CD4-positive, alpha-beta memory T cell (primary cell): Measurements from ENCODE around the gene FN1. TPM values are rescaled to one million over a fixed set of nuclear protein-coding genes. Genes with fewer than 3 reads are reported as not detected.
"Not testable (repeated sequence)": the region's sequence is repeated elsewhere in the genome, so short reads cannot be mapped to it uniquely, and the experiment has no call there.

Source experiments
- CTCF ChIA-PET: fragments of 350-600 bp; sonication (Branson Sonifier 250); formaldehyde crosslinking; loops from one replicate; lab custom pipeline; 2021; ENCODE audit warnings: inconsistent platforms; ENCODE audit not compliant: partially characterized antibody; lab: Charles Lee
- POLR2A ChIA-PET: fragments of 350-600 bp; sonication (Branson Sonifier 250); formaldehyde crosslinking; loops from one replicate; lab custom pipeline; 2021; ENCODE audit not compliant: partially characterized antibody; lab: Charles Lee
- DNase-seq, 5 donors: peaks; one replicate each; pipeline versions ENCODE4 v3.0.0 to v3.0.0-alpha.2; 2020 to 2022; ENCODE audit warnings: mixed read lengths in 1 of 5
- H3K27ac ChIP-seq: one replicate; pipeline ENCODE4 v1.7.0; 2013; ENCODE audit warnings: low read depth, low read length
- H3K27me3 ChIP-seq: 2 replicates; pipeline ENCODE4 v1.7.0; 2013; ENCODE audit warnings: mild to moderate bottlenecking, low read length, moderate library complexity; ENCODE audit not compliant: insufficient read depth
- H3K36me3 ChIP-seq: 2 replicates; pipeline ENCODE4 v1.7.0; 2013; ENCODE audit warnings: mild to moderate bottlenecking, low read length, moderate library complexity; ENCODE audit not compliant: insufficient read depth
- H3K4me1 ChIP-seq: 2 replicates; pipeline ENCODE4 v1.7.0; 2013; ENCODE audit warnings: mild to moderate bottlenecking, low read length, moderate library complexity; ENCODE audit not compliant: insufficient read depth
- H3K4me3 ChIP-seq, 2 donors: one replicate each; pipeline ENCODE4 v1.7.0; 2013; ENCODE audit warnings: low read length in 2 of 2, mild to moderate bottlenecking in 1 of 2
- H3K9me3 ChIP-seq, 2 donors: one replicate each; pipeline ENCODE4 v1.7.0; 2013; ENCODE audit warnings: low read length in 2 of 2, control low read depth in 1 of 2; ENCODE audit not compliant: control insufficient read depth in 1 of 2
- H3K27ac Mint-ChIP-seq, 7 donors: one replicate each; pipeline ENCODE4 v1.8.0; 2020 to 2021; ENCODE audit warnings: mixed read lengths in 7 of 7, mild to moderate bottlenecking in 6 of 7, inconsistent platforms in 3 of 7, moderate library complexity in 3 of 7
- H3K27me3 Mint-ChIP-seq, 2 donors: one replicate each; pipeline ENCODE4 v1.8.0; 2020 to 2021; ENCODE audit warnings: mixed read lengths in 2 of 2
- H3K36me3 Mint-ChIP-seq, 2 donors: one replicate each; pipeline ENCODE4 v1.8.0; 2020 to 2021; ENCODE audit warnings: mixed read lengths in 2 of 2, inconsistent platforms in 1 of 2, mild to moderate bottlenecking in 1 of 2
- H3K4me1 Mint-ChIP-seq, 4 donors: one replicate each; pipeline ENCODE4 v1.8.0; 2020 to 2021; ENCODE audit warnings: mixed read lengths in 4 of 4, mild to moderate bottlenecking in 1 of 4
- H3K4me3 Mint-ChIP-seq, 8 donors: one replicate each; pipeline ENCODE4 v1.8.0; 2020 to 2021; ENCODE audit warnings: mixed read lengths in 8 of 8, mild to moderate bottlenecking in 7 of 8, moderate library complexity in 6 of 8, inconsistent platforms in 3 of 8
- H3K9me3 Mint-ChIP-seq, 8 donors: one replicate each; pipeline ENCODE4 v1.8.0; 2020 to 2021; ENCODE audit warnings: mixed read lengths in 8 of 8, mild to moderate bottlenecking in 5 of 8, inconsistent platforms in 3 of 8, moderate library complexity in 1 of 8
- intact Hi-C: fragments of 100-400 bp; cut with micrococcal nuclease; formaldehyde crosslinking; loops from one replicate; pipeline ENCODE4 v1.15.1; 2023
- polyA plus RNA-seq, 2 donors: library from polyadenylated mRNA; unstranded; fragments of 300-500 nt; fragmentation: Illumina TruSeq; gene quantifications; one replicate each; pipeline ENCODE4 v1.2.3, GENCODE V29; 2021
- total RNA-seq, 2 experiments: library from RNA; stranded (reverse); gene quantifications; one replicate each; pipeline ENCODE4 v1.2.3, GENCODE V29; 2021

The FN1 gene
- total and polyA plus RNA-seq, 4 experiments from 2014 or later, result 0.38 to 1.2 TPM; not detected in 2

DNA sequence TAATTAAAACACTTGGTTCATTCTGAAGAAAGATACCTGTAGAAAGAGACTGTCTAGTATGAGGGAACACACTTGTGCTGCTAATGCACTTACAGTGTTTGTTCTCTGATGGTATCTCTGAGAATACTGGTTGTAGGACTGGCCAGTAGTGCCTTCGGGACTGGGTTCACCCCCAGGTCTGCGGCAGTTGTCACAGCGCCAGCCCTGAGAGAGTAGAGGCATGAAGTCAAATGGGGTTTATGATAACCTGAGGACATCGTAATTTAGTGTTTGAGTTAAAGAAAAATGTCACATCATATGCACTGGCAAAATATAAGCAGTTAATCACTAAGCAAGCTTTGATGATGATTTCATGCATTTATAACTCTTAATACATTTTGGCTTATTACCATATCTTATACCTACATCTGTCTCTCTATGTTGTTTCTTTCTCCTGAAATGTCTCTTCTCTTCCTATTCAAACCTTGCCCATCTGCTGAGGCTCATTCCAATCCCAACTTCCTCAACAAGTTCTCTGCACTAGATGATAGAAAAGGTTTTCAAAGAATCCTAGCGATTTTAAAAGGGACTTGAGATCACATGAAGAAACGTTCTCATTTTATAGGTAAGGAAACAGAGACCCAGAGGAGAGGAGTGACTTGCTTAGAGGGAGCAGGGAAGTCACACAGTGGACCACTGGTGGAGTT is 73.8 kb downstream of the FN1 start:
- H3K4me3 ChIP-seq, result no peak overlapping the region
- H3K27ac Mint-ChIP-seq, result no peak overlapping the region
- H3K27me3 Mint-ChIP-seq, result no peaks in the 10 kb centered on the region
- H3K36me3 Mint-ChIP-seq, result peaks cover 39 to 62% of the 10 kb centered on the region in 2 donors
- H3K4me3 Mint-ChIP-seq, result no peak overlapping the region
- H3K9me3 ChIP-seq, result no peaks in the 10 kb centered on the region
- CTCF ChIA-PET, result no interaction called here
- no peak for DNase-seq
- POLR2A ChIA-PET, result no interaction called here
- no peaks in the 10 kb centered on the region for H3K36me3 ChIP-seq
- no peak overlapping the region for H3K27ac ChIP-seq
- no peaks in the 10 kb centered on the region for H3K4me1 ChIP-seq
- peaks cover 0 to 2% (median 0%) of the 10 kb centered on the region in 8 donors for H3K9me3 Mint-ChIP-seq
- no peaks in the 10 kb centered on the region for H3K27me3 ChIP-seq
- H3K4me1 Mint-ChIP-seq, result no peaks in the 10 kb centered on the region
- intact Hi-C loops, result no loop called here

DNA sequence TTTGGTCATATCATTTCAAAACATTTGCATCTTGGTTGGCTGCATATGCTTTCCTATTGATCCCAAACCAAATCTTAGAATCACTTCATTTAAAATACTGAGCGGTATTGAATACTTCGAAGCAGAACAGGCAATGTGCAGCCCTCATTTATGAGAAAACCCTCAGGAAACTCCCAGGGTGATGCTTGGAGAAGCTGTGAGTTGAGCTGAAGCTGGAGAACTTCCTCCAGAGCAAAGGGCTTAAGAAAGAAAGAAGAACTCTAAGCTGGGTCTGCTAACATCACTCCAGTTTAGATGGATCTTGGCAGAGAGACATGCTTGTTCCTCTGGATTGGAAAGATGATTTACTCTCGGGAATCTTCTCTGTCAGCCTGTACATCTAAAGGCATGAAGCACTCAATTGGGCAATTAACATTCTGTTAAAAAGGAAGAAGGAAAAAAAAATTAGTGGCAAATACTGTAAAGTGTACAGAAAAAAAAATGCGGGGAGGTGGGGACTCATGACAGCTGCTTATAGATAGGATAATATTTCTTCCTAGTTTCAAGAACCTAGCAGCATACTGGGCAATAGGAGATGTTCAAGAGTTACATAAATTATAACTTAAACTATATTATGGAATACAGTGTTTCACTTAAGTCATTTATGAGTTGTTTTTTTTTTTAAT is 74.5 kb downstream of the FN1 start:
- peaks cover 0 to 2% (median 0%) of the 10 kb centered on the region in 8 donors for H3K9me3 Mint-ChIP-seq
- no peak overlapping the region for H3K4me3 Mint-ChIP-seq

DNA sequence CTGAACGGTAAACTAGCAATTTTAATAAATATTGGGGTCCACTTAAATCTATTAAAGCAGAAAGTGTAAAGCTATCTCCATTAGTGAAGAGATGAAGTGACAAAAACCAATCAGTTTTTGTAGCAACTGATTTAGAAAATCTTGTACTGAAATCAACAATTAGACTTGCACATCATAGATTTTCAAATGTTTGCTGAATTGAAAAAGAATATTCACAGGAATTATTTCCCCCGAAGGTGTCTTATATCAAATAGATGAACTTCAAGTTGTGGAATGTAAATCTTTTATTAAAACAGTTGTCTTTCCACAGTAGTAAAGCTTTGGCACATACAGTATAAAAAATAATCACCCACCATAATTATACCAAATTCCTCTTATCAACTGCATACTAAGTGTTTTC is 75.3 kb downstream of the FN1 start:
- Histone ChIP-seq H3K27me3 (no peaks in the 10 kb centered on the region), H3K9me3 (no peaks in the 10 kb centered on the region), H3K36me3 (no peaks in the 10 kb centered on the region), H3K4me1 (no peaks in the 10 kb centered on the region), H3K4me3 (no peak overlapping the region), H3K27ac (no peak overlapping the region)
- intact Hi-C loops, result no loop called here
- POLR2A ChIA-PET, result no interaction called here
- Mint-ChIP-seq H3K36me3 (peaks cover 37 to 56% of the 10 kb centered on the region in 2 donors), H3K27ac (no peak overlapping the region), H3K9me3 (peaks cover 0 to 2% (median 0%) of the 10 kb centered on the region in 8 donors), H3K4me3 (no peak overlapping the region), H3K27me3 (no peaks in the 10 kb centered on the region), H3K4me1 (no peaks in the 10 kb centered on the region)
- no peak for DNase-seq
- CTCF ChIA-PET, result interaction anchor here (1.4 kb wide), 1 partner anchor 19 kb away, joined by 3 read pairs; no protein-coding TSS in a partner anchor

More for the DNA sequence above, 74.5 kb downstream of the FN1 start:
- Histone ChIP-seq H3K9me3 (no peaks in the 10 kb centered on the region), H3K27ac (no peak overlapping the region), H3K4me1 (no peaks in the 10 kb centered on the region), H3K36me3 (no peaks in the 10 kb centered on the region), H3K4me3 (no peak overlapping the region), H3K27me3 (no peaks in the 10 kb centered on the region)
- Mint-ChIP-seq H3K27ac (no peak overlapping the region), H3K27me3 (no peaks in the 10 kb centered on the region), H3K36me3 (peaks cover 39 to 58% of the 10 kb centered on the region in 2 donors), H3K4me1 (no peaks in the 10 kb centered on the region)
- POLR2A ChIA-PET, result no interaction called here
- no peak for DNase-seq
- intact Hi-C loops, result no loop called here
- CTCF ChIA-PET, result no interaction called here

DNA sequence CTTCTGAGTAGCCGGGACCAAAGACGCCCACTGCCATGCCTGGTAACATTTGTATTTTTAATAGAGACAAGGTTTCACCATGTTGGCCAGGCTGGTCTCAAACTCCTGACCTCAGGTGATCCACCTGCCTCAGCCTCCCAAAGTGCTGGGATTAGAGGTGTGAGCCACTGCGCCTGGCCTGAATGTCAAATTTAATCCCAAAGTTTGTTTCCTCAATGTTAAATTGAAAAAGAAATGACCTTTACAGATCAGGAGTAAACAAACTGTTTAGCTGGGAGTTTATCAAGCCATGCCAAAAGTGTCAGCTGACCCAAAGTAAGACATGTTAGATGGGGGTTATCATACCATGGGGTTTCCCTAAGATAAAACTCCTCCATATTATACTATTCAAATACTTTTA is 75.8 kb downstream of the FN1 start:
- H3K27me3 Mint-ChIP-seq, H3K4me3 ChIP-seq, H3K4me1 ChIP-seq, POLR2A ChIA-PET, intact Hi-C loops, H3K4me1 Mint-ChIP-seq, H3K4me3 Mint-ChIP-seq, H3K9me3 ChIP-seq, H3K9me3 Mint-ChIP-seq, H3K27me3 ChIP-seq, H3K27ac Mint-ChIP-seq, H3K36me3 ChIP-seq, H3K27ac ChIP-seq, DNase-seq: not testable (repeated sequence)
- CTCF ChIA-PET, result interaction anchor here (1.4 kb wide), 1 partner anchor 18 kb away, joined by 3 read pairs; no protein-coding TSS in a partner anchor
- peaks cover 37 to 55% of the 10 kb centered on the region in 2 donors for H3K36me3 Mint-ChIP-seq

DNA sequence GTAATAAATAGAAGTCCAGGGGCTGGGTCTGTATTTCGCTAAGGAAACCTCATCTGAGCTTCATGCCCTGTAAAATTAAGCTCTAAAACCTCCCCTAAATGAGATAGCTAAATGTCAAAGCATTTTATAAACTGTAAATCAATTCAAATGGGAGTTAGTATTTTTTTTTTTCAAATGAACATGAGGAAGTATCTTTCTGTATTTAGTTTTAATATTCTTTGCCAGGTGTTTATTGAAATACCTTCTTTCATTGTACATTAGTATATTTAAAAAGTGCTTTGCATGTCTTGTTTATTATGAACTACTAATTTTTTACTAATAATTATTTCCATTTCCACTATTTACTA is 76.3 kb downstream of the FN1 start:
- no peaks in the 10 kb centered on the region for H3K27me3 Mint-ChIP-seq
- peaks cover 36 to 53% of the 10 kb centered on the region in 2 donors for H3K36me3 Mint-ChIP-seq
- no peaks in the 10 kb centered on the region for H3K9me3 Mint-ChIP-seq
- H3K27ac Mint-ChIP-seq, result no peak overlapping the region
- intact Hi-C loops, result no loop called here
- H3K4me1 ChIP-seq, result no peaks in the 10 kb centered on the region
- H3K36me3 ChIP-seq, result no peaks in the 10 kb centered on the region
- no peaks in the 10 kb centered on the region for H3K9me3 ChIP-seq
- DNase-seq, result no peak
- CTCF ChIA-PET, result interaction anchor here (1.4 kb wide), 1 partner anchor 18 kb away, joined by 3 read pairs; no protein-coding TSS in a partner anchor
- POLR2A ChIA-PET, result no interaction called here
- H3K4me1 Mint-ChIP-seq, result no peaks in the 10 kb centered on the region
- H3K27me3 ChIP-seq, result no peaks in the 10 kb centered on the region
- no peak overlapping the region for H3K4me3 Mint-ChIP-seq
- no peak overlapping the region for H3K27ac ChIP-seq
- H3K4me3 ChIP-seq, result no peak overlapping the region

GRCh38 chr2:215358891-215359575 is 76.8 kb downstream of the FN1 start:
- intact Hi-C loops, result no loop called here
- Mint-ChIP-seq H3K27ac (no peak overlapping the region), H3K9me3 (no peaks in the 10 kb centered on the region), H3K36me3 (peaks cover 34 to 48% of the 10 kb centered on the region in 2 donors), H3K4me3 (no peak overlapping the region), H3K27me3 (no peaks in the 10 kb centered on the region), H3K4me1 (no peaks in the 10 kb centered on the region)
- H3K36me3 ChIP-seq, result no peaks in the 10 kb centered on the region
- ChIA-PET CTCF (interaction anchor here (1.4 kb wide), 1 partner anchor 17 kb away, joined by 3 read pairs; no protein-coding TSS in a partner anchor), POLR2A (no interaction called here)
- no peak for DNase-seq
- H3K27me3 ChIP-seq, result no peaks in the 10 kb centered on the region
- H3K4me3 ChIP-seq, result no peak overlapping the region
- H3K27ac ChIP-seq, result no peak overlapping the region
- H3K9me3 ChIP-seq, result no peaks in the 10 kb centered on the region
- no peaks in the 10 kb centered on the region for H3K4me1 ChIP-seq

DNA sequence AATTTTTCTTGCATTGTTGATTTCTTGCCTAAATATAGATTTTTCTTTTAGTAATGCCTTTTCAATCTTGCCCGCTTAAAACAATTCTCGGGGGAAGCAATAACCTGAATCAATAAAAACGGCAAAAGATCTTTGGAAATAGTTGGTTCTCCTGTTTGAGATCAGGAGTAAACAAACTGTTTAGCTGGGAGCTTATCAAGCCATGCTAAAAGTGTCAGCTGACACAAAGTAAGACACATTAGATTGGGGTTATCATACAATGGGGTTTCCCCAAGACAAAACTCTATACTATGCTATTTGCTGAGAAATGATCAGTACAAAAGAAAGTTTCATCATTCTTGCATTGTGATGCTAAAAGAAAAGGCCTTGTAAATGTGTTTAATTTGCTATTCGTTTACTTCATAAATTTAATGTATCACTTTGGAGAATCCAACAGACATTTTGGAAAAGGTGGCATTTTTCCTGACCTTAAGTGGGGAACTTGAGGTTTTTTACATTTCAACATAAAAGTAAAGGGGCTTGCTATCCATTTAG is 77.5 kb downstream of the FN1 start:
- H3K9me3 ChIP-seq, result no peaks in the 10 kb centered on the region
- POLR2A ChIA-PET, result no interaction called here
- intact Hi-C loops, result no loop called here
- no peaks in the 10 kb centered on the region for H3K36me3 ChIP-seq
- Mint-ChIP-seq H3K4me1 (peaks cover 0 to under 1% (median 0%) of the 10 kb centered on the region in 4 donors), H3K27ac (no peak overlapping the region), H3K4me3 (no peak overlapping the region), H3K27me3 (no peaks in the 10 kb centered on the region), H3K36me3 (peaks cover 27 to 41% of the 10 kb centered on the region in 2 donors), H3K9me3 (no peaks in the 10 kb centered on the region)
- no peaks in the 10 kb centered on the region for H3K27me3 ChIP-seq
- no peaks in the 10 kb centered on the region for H3K4me1 ChIP-seq
- H3K27ac ChIP-seq, result no peak overlapping the region
- CTCF ChIA-PET, result no interaction called here
- DNase-seq, result no peak
- H3K4me3 ChIP-seq, result no peak overlapping the region
